Heart right ventricle (tissue), 16 donors: ENCODE results near the gene PDCD2L. TPM values are rescaled to one million over a fixed set of nuclear protein-coding genes. Genes with fewer than 3 reads are reported as not detected.
"Not testable (repeated sequence)": the region's sequence is repeated elsewhere in the genome, so short reads cannot be mapped to it uniquely, and the experiment has no call there.

Experiments used
- ATAC-seq, 8 donors: fragments of 200-7000 bp; cut with Tn5 transposase; one replicate each; pipeline ENCODE4 v1.9.1; 2020; ENCODE audit warnings: mild to moderate bottlenecking in 8 of 8, moderate library complexity in 8 of 8, moderate number of reproducible peaks in 1 of 8
- DNase-seq, 2 donors: peaks; one replicate each; pipeline ENCODE4 v3.0.0-alpha.2; 2020
- H3K27ac ChIP-seq, 10 donors: fragments of 200-600 bp; sonication (generic) in 2 of 10; one replicate each; pipeline versions ENCODE4 v1.5.0 to v1.8.0; 2020 to 2022; ENCODE audit warnings: mild to moderate bottlenecking in 3 of 10
- H3K27me3 ChIP-seq, 7 donors: fragments of 200-600 bp; one replicate each; pipeline ENCODE4 v1.8.0; 2021 to 2022; ENCODE audit warnings: mild to moderate bottlenecking in 2 of 7
- H3K36me3 ChIP-seq, 9 donors: fragments of 200-600 bp; sonication (generic) in 1 of 9; one replicate each; pipeline versions ENCODE4 v1.5.0 to v1.8.0; 2020 to 2022; ENCODE audit warnings: mild to moderate bottlenecking in 2 of 9
- H3K4me1 ChIP-seq, 9 donors: fragments of 200-600 bp; sonication (generic) in 1 of 9; one replicate each; pipeline versions ENCODE4 v1.5.0 to v1.8.0; 2020 to 2022; ENCODE audit warnings: mild to moderate bottlenecking in 4 of 9
- H3K4me3 ChIP-seq, 10 donors: fragments of 200-600 bp; sonication (generic) in 2 of 10; one replicate each; pipeline versions ENCODE4 v1.5.0 to v1.8.0; 2020 to 2022; ENCODE audit warnings: mild to moderate bottlenecking in 7 of 10, moderate library complexity in 2 of 10
- H3K9me3 ChIP-seq, 11 donors: fragments of 200-600 bp in 10 of 11; sonication (generic) in 2 of 11; one replicate each; pipeline versions ENCODE4 v1.5.0 to v1.8.0; 2013 to 2022; ENCODE audit warnings: mild to moderate bottlenecking in 2 of 11, control low read depth in 1 of 11, moderate library complexity in 1 of 11
- WGBS, 2 donors: extraction: QIAGEN DNeasy Blood & Tissue Kit; methylation state at CpG; one replicate each; pipeline ENCODE4 v1.1.7; 2013; ENCODE audit warnings: inconsistent platforms in 1 of 2; 5-methylcytosine and 5-hydroxymethylcytosine counted together
- intact Hi-C, 10 donors: fragments of 100-400 bp; cut with DNase I; formaldehyde crosslinking; loops; one replicate each; pipeline versions ENCODE4 v1.11.1 to v1.14.2; 2022
- polyA plus RNA-seq, 2 donors: library from polyadenylated mRNA; stranded (reverse); fragments of 200-250 nt; gene quantifications; one replicate each; pipeline ENCODE4 v1.2.3, GENCODE V29; 2013
- total RNA-seq, 10 donors: library from RNA; stranded (reverse); fragmentation: NEBNext Ultra II Directional in 3 of 10; extraction: Animal tissue kit (Norgen Biotek cat#: 25700) in 3 of 10; gene quantifications; one replicate each; pipeline versions ENCODE4 v1.2.1 to v1.2.4, GENCODE V29; 2021 to 2023
- TF ChIP-seq, protein P1 (sequence below), 9 donors: fragments of 200-600 bp; sonication (generic) in 2 of 9; IDR thresholded peaks; one replicate each; pipeline versions ENCODE4 v1.5.0 to v1.8.0; 2021 to 2022; ENCODE audit warnings: antibody characterized with exemption in 9 of 9, mild to moderate bottlenecking in 5 of 9, moderate library complexity in 1 of 9
- donor health status: Arrhythmogenic right ventricular cardiomyopathy.
- donor health status: ischemic (EF 13 %, LVEDD 7.1; RV severe dilation, severe dysfunction).
- donor health status: healthy with polysubstance abuse.
- donor health status: DM: no; HTN: yes; CAD: no.
- donor health status: DM: no; HTN: no; CAD: no.
- donor health status: ischemic (EF 25% LVEDD 6.9; RV normal size, moderate dysfunction).
- donor health status: ischemic (EF 25% LVEDD 5.7; RV mildly dilated, moderate dysfunction).
- donor health status: healthy.
- donor health status: DM: yes; HTN: yes; CAD: no.
- donor health status: Ischemic cardiomyopathy.
- donor health status: ischemic (EF 35%, LVEDD 5.7; RV mildly dilated, moderate dysfunction).
- donor health status: nonischemic (EF 11% LVEDD 7.7; RV severe dilation, severe dysfunction).
- donor health status: DM: yes; HTN: yes; CAD: no.
- donor health status: PGD.
- donor health status: ischemic (EF 29% LVEDD 5.4; RV normal size, mild dysfunction).
- donor health status: nonischemic (EF 23%, LVEDD 6.1; RV moderate dilation, normal function).

Gene PDCD2L
- total and polyA plus RNA-seq, 12 donors, result 7.1 to 15.3 (median 9.3) TPM

DNA sequence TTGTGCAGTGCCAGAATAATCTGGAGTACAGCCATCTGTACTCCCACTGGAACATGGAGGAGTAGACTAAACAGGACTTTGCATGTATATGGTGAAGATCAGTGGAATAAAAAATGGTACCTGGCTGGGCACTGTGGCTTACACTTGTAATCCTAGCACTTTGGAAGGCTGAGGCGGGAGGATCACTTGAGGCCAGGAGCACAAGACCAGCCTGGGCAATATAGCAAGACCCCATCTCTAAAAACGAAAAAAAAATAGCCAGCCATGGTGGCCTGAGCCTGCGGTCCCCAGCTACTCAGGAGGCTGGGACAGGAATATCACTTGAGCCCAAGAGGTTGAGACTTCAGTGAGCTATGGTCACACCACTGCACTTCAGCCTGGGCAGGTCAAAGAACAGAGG lies 44.0 kb downstream of the PDCD2L start:
- no peaks in the 10 kb centered on the region for H3K27me3 ChIP-seq
- no peaks in the 10 kb centered on the region for H3K9me3 ChIP-seq
- DNase-seq (no peak), ATAC-seq (no peak)
- H3K4me1 ChIP-seq, result peaks cover 0 to 11% (median 0%) of the 10 kb centered on the region in 9 donors
- TF ChIP-seq, protein P1, sequence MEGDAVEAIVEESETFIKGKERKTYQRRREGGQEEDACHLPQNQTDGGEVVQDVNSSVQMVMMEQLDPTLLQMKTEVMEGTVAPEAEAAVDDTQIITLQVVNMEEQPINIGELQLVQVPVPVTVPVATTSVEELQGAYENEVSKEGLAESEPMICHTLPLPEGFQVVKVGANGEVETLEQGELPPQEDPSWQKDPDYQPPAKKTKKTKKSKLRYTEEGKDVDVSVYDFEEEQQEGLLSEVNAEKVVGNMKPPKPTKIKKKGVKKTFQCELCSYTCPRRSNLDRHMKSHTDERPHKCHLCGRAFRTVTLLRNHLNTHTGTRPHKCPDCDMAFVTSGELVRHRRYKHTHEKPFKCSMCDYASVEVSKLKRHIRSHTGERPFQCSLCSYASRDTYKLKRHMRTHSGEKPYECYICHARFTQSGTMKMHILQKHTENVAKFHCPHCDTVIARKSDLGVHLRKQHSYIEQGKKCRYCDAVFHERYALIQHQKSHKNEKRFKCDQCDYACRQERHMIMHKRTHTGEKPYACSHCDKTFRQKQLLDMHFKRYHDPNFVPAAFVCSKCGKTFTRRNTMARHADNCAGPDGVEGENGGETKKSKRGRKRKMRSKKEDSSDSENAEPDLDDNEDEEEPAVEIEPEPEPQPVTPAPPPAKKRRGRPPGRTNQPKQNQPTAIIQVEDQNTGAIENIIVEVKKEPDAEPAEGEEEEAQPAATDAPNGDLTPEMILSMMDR (IDR thresholded peaks at IDR 0.05), result no peak
- peaks cover 0 to 100% (median 71%) of the 10 kb centered on the region in 9 donors for H3K36me3 ChIP-seq
- 96% methylated on average over 3 of the region's 3 CpGs for WGBS, 2 donors
- H3K4me3 ChIP-seq, result no peak overlapping the region
- H3K27ac ChIP-seq, result no peak overlapping the region
- intact Hi-C loops, result no loop called here

DNA sequence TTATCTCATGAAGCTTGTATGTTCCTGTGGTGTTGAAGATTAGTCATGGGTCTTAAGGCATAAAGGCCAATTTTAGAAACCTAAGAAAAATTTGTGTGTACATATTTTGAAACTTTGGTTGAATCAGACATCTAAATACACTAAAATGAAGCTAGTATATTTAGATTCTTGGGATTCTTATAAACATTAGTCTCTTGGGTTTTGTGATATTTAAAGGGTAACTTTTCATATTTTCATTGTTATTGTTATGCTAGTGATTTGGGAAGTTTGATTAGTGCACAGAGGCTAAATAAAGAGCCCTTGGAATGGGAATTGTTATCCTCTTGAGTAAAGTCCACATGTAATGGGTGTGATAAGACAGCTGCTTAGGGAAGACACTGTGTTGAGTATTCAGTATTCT lies 48.5 kb downstream of the PDCD2L start:
- H3K4me1 ChIP-seq, result peaks cover 0 to 24% (median 0%) of the 10 kb centered on the region in 9 donors
- no peaks in the 10 kb centered on the region for H3K27me3 ChIP-seq
- intact Hi-C loops, result no loop called here
- H3K36me3 ChIP-seq, result peaks cover 0 to 100% (median 55%) of the 10 kb centered on the region in 9 donors
- TF ChIP-seq, protein P1 (IDR thresholded peaks at IDR 0.05), result no peak
- DNase-seq (no peak), ATAC-seq (peak in 2 of 8 donors; percentile 30 to 60)
- H3K9me3 ChIP-seq, result no peaks in the 10 kb centered on the region
- H3K4me3 ChIP-seq, result no peak overlapping the region
- H3K27ac ChIP-seq, result peak overlapping the region in 2 of 10 donors; percentile 0 to 24

DNA sequence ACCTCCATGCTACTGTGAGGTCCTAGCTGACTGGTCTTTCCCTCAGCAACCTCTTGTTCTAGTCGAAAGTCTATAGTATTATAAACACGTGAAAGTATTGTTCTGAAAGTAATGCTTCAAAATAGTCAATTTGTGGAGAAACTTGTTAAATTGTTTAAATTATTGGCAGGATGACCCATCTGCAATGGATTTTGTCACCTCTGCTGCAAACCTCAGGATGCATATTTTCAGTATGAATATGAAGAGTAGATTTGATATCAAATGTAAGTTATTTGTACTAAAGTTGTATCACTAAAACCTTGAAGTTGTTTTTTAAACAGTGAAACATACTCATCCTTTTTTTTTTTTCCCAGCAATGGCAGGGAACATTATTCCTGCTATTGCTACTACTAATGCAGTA lies 49.9 kb downstream of the PDCD2L start:
- TF ChIP-seq, protein P1 (IDR thresholded peaks at IDR 0.05), result no peak
- 88 to 91% methylated on average over 2 of the region's 2 CpGs for WGBS, 2 donors
- peaks cover 0 to 97% (median 54%) of the 10 kb centered on the region in 9 donors for H3K36me3 ChIP-seq

DNA sequence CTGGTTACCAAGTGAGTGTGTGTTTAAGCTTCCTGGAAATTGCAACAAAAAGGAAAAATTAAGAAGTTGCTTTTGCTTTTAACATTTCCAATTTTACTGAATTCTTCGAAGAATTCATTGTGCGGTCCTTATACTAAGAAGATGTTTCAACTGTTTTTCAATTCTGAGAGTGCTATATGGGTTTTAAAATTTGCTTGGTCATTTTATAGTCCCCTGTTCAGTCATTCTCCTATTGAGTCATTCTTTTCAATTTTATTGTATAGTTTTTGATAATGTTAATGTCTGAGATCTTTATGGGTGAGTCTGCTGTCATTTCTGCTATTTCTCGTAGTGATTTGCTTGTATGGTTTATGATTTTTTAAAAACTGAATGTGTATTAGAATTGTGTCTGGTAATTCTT lies 50.5 kb downstream of the PDCD2L start:
- intact Hi-C loops, result no loop called here
- Histone ChIP-seq H3K4me3 (no peak overlapping the region), H3K4me1 (peaks cover 0 to 34% (median 10%) of the 10 kb centered on the region in 9 donors), H3K9me3 (no peaks in the 10 kb centered on the region), H3K36me3 (peaks cover 0 to 97% (median 56%) of the 10 kb centered on the region in 9 donors), H3K27me3 (no peaks in the 10 kb centered on the region), H3K27ac (no peak overlapping the region)
- TF ChIP-seq, protein P1 (IDR thresholded peaks at IDR 0.05), result no peak
- DNase-seq (no peak), ATAC-seq (no peak)
- WGBS, 2 donors, result 95 to 96% methylated on average over 3 of the region's 3 CpGs

More for the DNA sequence above, 49.9 kb downstream of the PDCD2L start:
- Histone ChIP-seq H3K4me3 (no peak overlapping the region), H3K4me1 (peaks cover 0 to 28% (median 6%) of the 10 kb centered on the region in 9 donors), H3K9me3 (no peaks in the 10 kb centered on the region), H3K27me3 (no peaks in the 10 kb centered on the region), H3K27ac (no peak overlapping the region)
- DNase-seq (no peak), ATAC-seq (no peak)
- intact Hi-C loops, result no loop called here

DNA sequence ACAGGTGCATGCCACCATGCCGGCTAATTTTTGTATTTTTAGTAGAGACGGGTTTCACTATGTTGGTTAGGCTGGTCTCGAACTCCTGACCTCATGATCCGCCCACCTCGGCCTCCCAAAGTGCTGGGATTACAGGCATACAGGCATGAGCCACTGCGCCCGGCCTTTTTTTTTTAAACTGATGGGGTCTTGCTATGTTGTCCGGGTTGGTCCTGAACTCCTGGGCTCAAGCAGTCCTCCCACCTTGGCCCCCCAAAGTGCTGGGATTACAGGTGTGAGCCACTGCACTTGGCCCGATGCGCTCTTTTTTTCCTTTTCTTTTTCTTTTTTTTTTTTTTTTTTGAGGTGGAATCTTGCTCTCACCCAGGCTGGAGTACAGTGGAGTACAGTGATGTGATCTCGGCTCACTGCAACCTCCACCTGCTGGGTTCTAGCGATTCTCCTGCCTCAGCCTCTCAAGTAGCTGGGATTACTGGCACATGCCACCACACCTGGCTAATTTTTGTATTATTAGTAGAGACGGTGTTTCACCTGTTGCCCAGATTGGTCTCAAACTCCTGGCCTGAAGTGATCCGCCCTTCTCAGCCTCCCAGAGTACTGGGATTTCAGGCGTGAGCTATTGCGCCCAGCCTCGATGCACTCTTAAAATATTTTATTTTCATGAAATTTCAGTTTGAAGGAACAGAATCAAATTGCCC lies 51.7 kb downstream of the PDCD2L start:
- Histone ChIP-seq H3K36me3 (peaks cover 0 to 97% (median 54%) of the 10 kb centered on the region in 9 donors), H3K4me1 (peaks cover 0 to 42% (median 23%) of the 10 kb centered on the region in 9 donors)
- DNase-seq, H3K27ac ChIP-seq, ATAC-seq, H3K9me3 ChIP-seq, H3K4me3 ChIP-seq, H3K27me3 ChIP-seq: not testable (repeated sequence)
- whole genome bisulfite sequencing, 2 donors, result 92% methylated on average over 17 of the region's 17 CpGs
- intact Hi-C loops, result loop anchor here in 1 of 10 donors (2.0 kb wide), 1 partner anchor 31 kb away; no protein-coding TSS in a partner anchor
